H54 (cell line): ENCODE data around the gene HBE1.
"Not testable (repeated sequence)": the region's sequence is repeated elsewhere in the genome, so short reads cannot be mapped to it uniquely, and the experiment has no call there.

ENCODE experiments used
- DNase-seq: peaks from one replicate; pipeline ENCODE4 v3.0.0; 2011; ENCODE audit warnings: low spot score, mixed read lengths; ENCODE audit not compliant: insufficient read length
- FAIRE-seq: peaks from 3 replicates; lab custom pipeline; 2011; peaks lifted over from hg19 to GRCh38; lab: Jason Lieb, UNC
- POLR2A ChIP-seq: IDR thresholded peaks from 2 replicates; pipeline ENCODE4 v1.6.1; 2011; ENCODE audit warnings: low read depth, mild to moderate bottlenecking, low read length

HBE1 gene

GRCh38 chr11:5279471-5280090 is 9.8 kb upstream of the HBE1 start:
- no peak for DNase-seq
- peak; percentile 68 for FAIRE-seq
- no peak for TF ChIP-seq POLR2A

GRCh38 chr11:5277807-5278382 is 8.2 kb upstream of the HBE1 start:
- FAIRE-seq (peak; percentile 72), DNase-seq (no peak)
- no peak for TF ChIP-seq POLR2A

- no peak for TF ChIP-seq POLR2A
- DNase-seq (no peak), FAIRE-seq (no peak)
Measured at GRCh38 chr11:5276697-5277096, 7.0 kb upstream of the HBE1 start.

- FAIRE-seq (no peak), DNase-seq (no peak)
- no peak for TF ChIP-seq POLR2A
Measured at GRCh38 chr11:5275369-5276110, 5.8 kb upstream of the HBE1 start.

- FAIRE-seq (peak; percentile 48), DNase-seq (no peak)
- TF ChIP-seq POLR2A = no peak
Measured at GRCh38 chr11:5274395-5274794, 4.7 kb upstream of the HBE1 start.

- FAIRE-seq = no peak
Measured at GRCh38 chr11:5272395-5273017, 2.8 kb upstream of the HBE1 start.

GRCh38 chr11:5267033-5267563 is 2.6 kb downstream of the HBE1 start:
- no peak for TF ChIP-seq POLR2A
- FAIRE-seq = peak; percentile 66
- no peak for DNase-seq

More at GRCh38 chr11:5272395-5273017, 2.8 kb upstream of the HBE1 start:
- no peak for DNase-seq
- no peak for TF ChIP-seq POLR2A

- FAIRE-seq (no peak), DNase-seq (no peak)
- no peak for TF ChIP-seq POLR2A
Measured at GRCh38 chr11:5266609-5267008, 3.1 kb downstream of the HBE1 start.

- TF ChIP-seq POLR2A = no peak
- FAIRE-seq (peak; percentile 78), DNase-seq (no peak)
Measured at GRCh38 chr11:5265832-5266231, 3.9 kb downstream of the HBE1 start.

- FAIRE-seq (no peak), DNase-seq (no peak)
- TF ChIP-seq POLR2A = no peak
Measured at GRCh38 chr11:5258543-5259262, 11.0 kb downstream of the HBE1 start.

GRCh38 chr11:5257296-5257695 is 12.4 kb downstream of the HBE1 start:
- FAIRE-seq (no peak), DNase-seq (no peak)

GRCh38 chr11:5254646-5255413 is 14.9 kb downstream of the HBE1 start, which contains the start of gene HBG2:
HBG2 (minus strand) TSS chr11:5254781; CDS start chr11:5254728, 53 bp downstream.
- DNase-seq = not testable (repeated sequence)
- FAIRE-seq = peak; percentile 36

More at GRCh38 chr11:5257296-5257695, 12.4 kb downstream of the HBE1 start:
- no peak for TF ChIP-seq POLR2A

- not testable (repeated sequence) for DNase-seq, FAIRE-seq
Measured at GRCh38 chr11:5254023-5254422, 15.7 kb downstream of the HBE1 start.

GRCh38 chr11:5253440-5253839 is 16.3 kb downstream of the HBE1 start:
- not testable (repeated sequence) for DNase-seq
- peak; percentile 64 for FAIRE-seq
